Activated CD4-positive, alpha-beta memory T cell treated with anti-CD3 and anti-CD28 coated beads, Interleukin-2, amount 10 ng/mL, durations not matched to agents 7 days and 5 days (primary cell): ENCODE results near the gene PDCD11. TPM values are rescaled to one million over a fixed set of nuclear protein-coding genes. Genes with fewer than 3 reads are reported as not detected.
A peak's percentile ranks its signal among the peaks of the same experiment; 100 is the strongest.
"Not testable (repeated sequence)": the region's sequence is repeated elsewhere in the genome, so short reads cannot be mapped to it uniquely, and the experiment has no call there.

Experiments
- CTCF ChIA-PET: fragments of 350-600 bp; sonication (Branson Sonifier 250); formaldehyde crosslinking; loops from one replicate; lab custom pipeline; 2021; ENCODE audit warnings: antibody characterized with exemption, inconsistent platforms; lab: Charles Lee
- POLR2A ChIA-PET: fragments of 350-600 bp; sonication (Branson Sonifier 250); formaldehyde crosslinking; loops from one replicate; lab custom pipeline; 2021; ENCODE audit warnings: antibody characterized with exemption; lab: Charles Lee
- DNase-seq: peaks from one replicate; pipeline ENCODE4 v3.0.0-alpha.2; 2020
- H3K27ac Mint-ChIP-seq: one replicate; pipeline ENCODE4 v1.8.0; 2021; ENCODE audit warnings: mild to moderate bottlenecking, mixed read lengths
- H3K27me3 Mint-ChIP-seq: one replicate; pipeline ENCODE4 v1.8.0; 2021; ENCODE audit warnings: mixed read lengths
- H3K36me3 Mint-ChIP-seq: one replicate; pipeline ENCODE4 v1.8.0; 2021; ENCODE audit warnings: low read depth, mixed read lengths
- H3K4me1 Mint-ChIP-seq: one replicate; pipeline ENCODE4 v1.8.0; 2021; ENCODE audit warnings: mixed read lengths
- H3K4me3 Mint-ChIP-seq: one replicate; pipeline ENCODE4 v1.8.0; 2021; ENCODE audit warnings: mild to moderate bottlenecking, mixed read lengths
- H3K9me3 Mint-ChIP-seq: one replicate; pipeline ENCODE4 v1.8.0; 2021; ENCODE audit warnings: mixed read lengths
- total RNA-seq, 2 experiments: library from RNA; stranded (reverse); gene quantifications; one replicate each; pipeline ENCODE4 v1.2.3, GENCODE V29; 2021

Gene PDCD11
- total RNA-seq, 2 experiments from 2014 or later = 38.9 to 39.6 TPM

DNA sequence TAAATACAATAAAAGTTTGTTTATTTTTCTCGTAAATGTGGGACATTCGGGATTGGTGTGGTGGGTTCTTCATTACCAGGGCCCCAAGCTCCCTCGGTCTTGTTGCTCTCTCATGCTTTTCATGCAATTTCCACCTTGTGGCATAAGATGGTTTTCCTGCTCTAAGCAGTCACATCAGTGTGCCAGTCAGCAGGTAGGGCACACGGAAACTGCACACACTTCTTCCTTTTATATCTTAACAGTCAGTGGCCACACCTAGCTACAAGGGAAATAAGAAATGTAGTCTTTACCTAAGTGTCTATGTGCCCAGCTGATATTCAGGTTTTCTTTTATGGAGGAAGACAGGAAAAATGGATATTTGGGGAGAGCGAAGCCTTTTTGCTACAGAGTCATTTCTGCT, 22.2 kb upstream of the PDCD11 start:
- no peak for DNase-seq
- Mint-ChIP-seq H3K4me3 (no peak overlapping the region), H3K4me1 (peaks cover 31% of the 10 kb centered on the region), H3K27ac (no peak overlapping the region), H3K27me3 (no peaks in the 10 kb centered on the region), H3K9me3 (no peaks in the 10 kb centered on the region), H3K36me3 (peaks cover 44% of the 10 kb centered on the region)
- POLR2A ChIA-PET = no interaction called here
- CTCF ChIA-PET = interaction anchor here (0.7 to 1.0 kb wide), 2 partner anchors 43 to 454 kb away, joined by 4 read pairs; no protein-coding TSS in a partner anchor

DNA sequence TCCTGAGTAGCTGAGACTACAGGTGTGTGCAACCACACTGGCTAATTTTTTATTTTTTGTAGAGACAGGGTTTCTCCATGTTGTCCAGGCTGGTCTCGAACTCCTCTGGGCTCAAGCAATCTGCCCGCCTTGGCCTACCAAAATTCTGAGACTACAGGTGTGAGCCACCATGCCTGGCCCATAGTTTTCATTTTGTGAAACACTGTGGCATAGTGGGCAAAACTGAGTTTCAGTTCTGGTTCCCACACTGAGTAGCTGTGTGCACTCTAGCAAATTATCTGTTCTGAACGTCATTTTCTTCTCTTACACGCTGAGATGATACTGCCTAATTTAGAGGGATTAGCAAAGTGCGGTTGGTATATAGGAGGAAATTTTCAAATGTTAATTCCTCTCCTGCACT, 13.7 kb upstream of the PDCD11 start:
- CTCF ChIA-PET = interaction anchor here (1.1 kb wide), 1 partner anchor 14 kb away, joined by 3 read pairs; no protein-coding TSS in a partner anchor
- H3K36me3 Mint-ChIP-seq = peaks cover 59% of the 10 kb centered on the region
- POLR2A ChIA-PET = interaction anchor here (0.7 to 1.9 kb wide), 2 partner anchors 13 to 14 kb away, joined by 5 read pairs; partner anchors contain the start of gene ATP5MK
- no peak overlapping the region for H3K4me3 Mint-ChIP-seq
- H3K9me3 Mint-ChIP-seq = no peaks in the 10 kb centered on the region
- H3K27ac Mint-ChIP-seq = no peak overlapping the region
- H3K27me3 Mint-ChIP-seq = no peaks in the 10 kb centered on the region
- H3K4me1 Mint-ChIP-seq = no peaks in the 10 kb centered on the region
- no peak for DNase-seq

DNA sequence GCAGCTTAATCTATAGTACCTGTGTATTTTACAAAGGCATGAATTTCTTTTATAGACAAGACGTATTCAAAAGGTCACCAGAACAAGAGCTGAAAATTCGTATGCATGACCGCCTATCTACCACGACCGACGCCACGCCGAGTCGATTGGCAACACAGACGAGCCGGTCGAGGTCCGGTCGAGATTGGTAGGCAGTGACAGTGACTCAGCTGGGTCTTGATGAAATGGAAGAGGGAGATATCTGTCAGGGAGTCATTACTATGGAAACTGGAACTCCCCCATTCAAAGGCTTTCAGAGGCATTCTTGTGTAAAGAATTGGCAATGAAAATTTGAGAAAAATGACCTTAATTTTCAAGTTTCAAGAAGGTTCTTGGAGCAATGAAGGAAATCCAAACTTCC, 2.2 kb upstream of the PDCD11 start:
- POLR2A ChIA-PET = no interaction called here
- Mint-ChIP-seq H3K4me1 (peaks cover 48% of the 10 kb centered on the region), H3K4me3 (no peak overlapping the region), H3K27me3 (no peaks in the 10 kb centered on the region), H3K36me3 (peaks cover 47% of the 10 kb centered on the region), H3K9me3 (no peaks in the 10 kb centered on the region), H3K27ac (no peak overlapping the region)
- CTCF ChIA-PET = interaction anchor here (0.9 to 1.0 kb wide), 2 partner anchors 25 to 60 kb away, joined by 3 to 4 read pairs; no protein-coding TSS in a partner anchor
- no peak for DNase-seq

DNA sequence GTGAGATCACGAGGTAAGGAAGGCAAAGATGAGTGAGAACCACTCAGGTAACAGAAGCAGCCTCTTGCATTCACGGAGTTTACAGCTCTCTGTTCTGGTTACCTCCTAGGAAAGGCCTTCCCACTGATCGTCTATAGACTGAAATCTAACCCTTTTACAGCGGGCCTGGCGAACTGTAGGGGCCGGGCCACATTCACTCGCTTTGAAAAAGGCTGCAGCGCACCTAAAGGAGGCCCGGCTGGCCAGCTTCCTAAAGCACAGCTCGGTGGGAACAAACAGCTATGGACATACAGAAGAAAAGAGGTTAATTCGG, 716 bp upstream of the PDCD11 start:
- ChIA-PET POLR2A (interaction anchor here (1.1 to 3.6 kb wide), 12 partner anchors 10 to 265 kb away, joined by 3 to 37 read pairs (median 5); partner anchors contain the start of genes PCGF6 and TAF5), CTCF (interaction anchor here (0.8 to 1.8 kb wide), 7 partner anchors 19 to 479 kb away, joined by 3 to 9 read pairs (median 4); partner anchors contain the start of genes PCGF6 and TAF5)
- H3K36me3 Mint-ChIP-seq = peaks cover 58% of the 10 kb centered on the region
- peak overlapping the region; percentile 83 for H3K27ac Mint-ChIP-seq
- H3K9me3 Mint-ChIP-seq = no peaks in the 10 kb centered on the region
- peaks cover 54% of the 10 kb centered on the region for H3K4me1 Mint-ChIP-seq
- H3K27me3 Mint-ChIP-seq = no peaks in the 10 kb centered on the region
- peak; percentile 25 for DNase-seq
- peak overlapping the region; percentile 92 for H3K4me3 Mint-ChIP-seq

DNA sequence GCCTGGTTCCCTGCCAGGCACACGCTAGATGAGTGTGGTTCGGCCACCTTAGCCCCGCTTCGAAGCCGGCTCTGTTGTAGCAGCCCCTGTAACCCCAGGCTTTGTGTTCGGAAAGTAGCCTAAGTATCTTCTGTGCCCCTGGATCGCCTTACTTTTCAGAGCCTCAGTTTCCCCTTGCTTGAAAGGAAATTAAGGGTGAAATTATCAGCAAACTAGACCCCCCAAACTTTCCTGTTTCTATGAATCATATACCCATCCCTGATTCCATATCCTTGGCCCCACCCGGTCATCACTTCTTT, 312 bp downstream of the PDCD11 start:
- Mint-ChIP-seq H3K4me3 (peak overlapping the region; percentile 92), H3K9me3 (no peaks in the 10 kb centered on the region), H3K36me3 (peaks cover 56% of the 10 kb centered on the region), H3K27me3 (no peaks in the 10 kb centered on the region), H3K4me1 (peaks cover 54% of the 10 kb centered on the region), H3K27ac (peak overlapping the region; percentile 83)
- ChIA-PET CTCF (interaction anchor here (0.6 to 1.8 kb wide), 5 partner anchors 18 to 480 kb away, joined by 3 to 9 read pairs (median 3); partner anchors contain the start of gene TAF5), POLR2A (interaction anchor here (0.6 to 3.6 kb wide), 10 partner anchors 9 to 264 kb away, joined by 3 to 37 read pairs (median 4); partner anchors contain the start of genes PCGF6 and TAF5)
- DNase-seq = no peak

DNA sequence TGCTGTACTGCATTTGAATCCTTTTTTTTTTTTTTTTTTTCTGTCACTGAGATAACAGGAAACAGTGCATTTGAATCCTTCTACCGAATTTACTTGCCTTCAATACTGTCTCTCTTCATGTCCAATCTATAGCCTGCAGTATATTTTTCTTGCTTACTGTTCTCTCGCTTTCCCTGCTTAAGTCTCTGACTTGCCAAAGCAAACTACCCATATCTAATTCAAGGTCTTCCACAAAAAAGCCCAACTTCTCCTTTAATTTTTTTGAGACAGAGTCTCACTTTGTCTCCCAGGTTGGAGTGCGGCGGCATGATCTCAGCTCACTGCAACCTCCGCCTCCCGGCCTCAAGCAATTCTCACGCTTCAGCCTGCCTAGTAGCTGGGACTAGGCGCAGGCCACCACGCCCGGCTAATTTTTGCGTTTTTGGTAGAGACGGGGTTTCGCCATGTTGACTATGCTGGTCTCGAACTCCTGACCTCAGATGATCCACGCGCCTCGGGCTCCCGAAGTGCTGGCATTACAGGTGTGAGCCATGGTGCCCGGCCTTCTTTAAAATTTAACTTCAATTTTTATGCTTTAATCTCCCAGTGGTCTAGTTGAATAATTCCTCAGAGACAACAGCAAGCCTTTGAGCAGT, 882 bp downstream of the PDCD11 start:
- Mint-ChIP-seq H3K4me1 (peaks cover 54% of the 10 kb centered on the region), H3K36me3 (peaks cover 57% of the 10 kb centered on the region), H3K9me3 (no peaks in the 10 kb centered on the region), H3K4me3 (peak overlapping the region; percentile 92), H3K27me3 (no peaks in the 10 kb centered on the region), H3K27ac (peak overlapping the region; percentile 83)
- ChIA-PET POLR2A (interaction anchor here (0.6 to 3.6 kb wide), 9 partner anchors 8 to 264 kb away, joined by 3 to 37 read pairs (median 5); partner anchors contain the start of genes PCGF6 and TAF5), CTCF (interaction anchor here (1.1 to 2.1 kb wide), 5 partner anchors 17 to 88 kb away, joined by 3 to 9 read pairs (median 3); no protein-coding TSS in a partner anchor)
- DNase-seq = no peak

DNA sequence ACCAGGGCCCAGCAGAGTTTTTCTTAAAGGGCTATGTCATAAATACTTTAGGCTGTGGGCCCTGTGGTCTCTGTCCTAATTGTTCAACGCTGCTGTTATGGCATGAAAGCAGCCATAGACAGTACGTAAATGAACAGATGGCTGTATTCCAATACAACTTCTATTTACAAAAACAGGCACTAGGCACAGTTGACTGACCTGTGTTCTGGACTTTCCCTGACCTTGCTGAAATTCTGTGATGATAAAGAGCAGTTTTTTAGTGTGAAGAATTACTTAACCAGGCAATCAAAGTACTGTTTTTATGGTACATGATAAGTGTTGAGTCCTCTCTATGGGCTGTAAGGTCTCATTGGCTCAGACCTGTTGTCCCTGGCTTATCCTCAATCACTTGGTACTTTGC, 17.1 kb downstream of the PDCD11 start:
- H3K27me3 Mint-ChIP-seq = no peaks in the 10 kb centered on the region
- CTCF ChIA-PET = interaction anchor here (0.8 to 14.0 kb wide), 3 partner anchors 16 to 496 kb away, joined by 3 to 228 read pairs (median 3); partner anchors contain the start of genes CNNM2 and NEURL1

DNA sequence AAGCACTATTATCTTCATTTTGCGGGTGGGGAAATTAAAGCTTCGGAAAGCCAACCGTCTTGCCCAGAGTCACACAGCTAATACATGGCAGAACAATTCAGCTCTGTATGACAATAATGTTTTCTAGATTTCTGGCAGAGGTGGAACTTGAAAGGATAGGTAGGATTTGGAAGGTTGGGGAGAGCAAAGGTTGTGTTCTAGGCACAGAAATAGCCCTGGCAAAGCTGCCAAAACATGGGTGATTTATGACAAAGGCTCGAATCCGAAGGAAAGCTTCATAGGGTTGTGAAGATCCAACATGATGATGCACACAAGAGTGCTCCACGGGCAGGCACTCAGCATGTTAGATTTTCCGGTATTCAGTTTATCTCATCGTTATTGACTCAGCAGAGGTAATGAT, 19.2 kb downstream of the PDCD11 start:
- DNase-seq = no peak
- ChIA-PET POLR2A (interaction anchor here (0.6 to 3.3 kb wide), 3 partner anchors 31 to 70 kb away, joined by 3 to 12 read pairs (median 8); partner anchors contain the start of gene CALHM2), CTCF (interaction anchor here (1.0 to 14.0 kb wide), 10 partner anchors 8 to 85 kb away, joined by 3 to 228 read pairs (median 7); partner anchors contain the start of genes ATP5MK, NEURL1 and PDCD11)
- Mint-ChIP-seq H3K4me1 (peaks cover 1% of the 10 kb centered on the region), H3K36me3 (peaks cover 77% of the 10 kb centered on the region), H3K27me3 (no peaks in the 10 kb centered on the region), H3K4me3 (no peak overlapping the region), H3K9me3 (no peaks in the 10 kb centered on the region), H3K27ac (no peak overlapping the region)

More for the DNA sequence above, 17.1 kb downstream of the PDCD11 start:
- no peak for DNase-seq
- peaks cover 78% of the 10 kb centered on the region for H3K36me3 Mint-ChIP-seq
- H3K4me3 Mint-ChIP-seq = no peak overlapping the region
- H3K27ac Mint-ChIP-seq = no peak overlapping the region
- H3K9me3 Mint-ChIP-seq = no peaks in the 10 kb centered on the region
- POLR2A ChIA-PET = no interaction called here
- peaks cover 1% of the 10 kb centered on the region for H3K4me1 Mint-ChIP-seq

DNA sequence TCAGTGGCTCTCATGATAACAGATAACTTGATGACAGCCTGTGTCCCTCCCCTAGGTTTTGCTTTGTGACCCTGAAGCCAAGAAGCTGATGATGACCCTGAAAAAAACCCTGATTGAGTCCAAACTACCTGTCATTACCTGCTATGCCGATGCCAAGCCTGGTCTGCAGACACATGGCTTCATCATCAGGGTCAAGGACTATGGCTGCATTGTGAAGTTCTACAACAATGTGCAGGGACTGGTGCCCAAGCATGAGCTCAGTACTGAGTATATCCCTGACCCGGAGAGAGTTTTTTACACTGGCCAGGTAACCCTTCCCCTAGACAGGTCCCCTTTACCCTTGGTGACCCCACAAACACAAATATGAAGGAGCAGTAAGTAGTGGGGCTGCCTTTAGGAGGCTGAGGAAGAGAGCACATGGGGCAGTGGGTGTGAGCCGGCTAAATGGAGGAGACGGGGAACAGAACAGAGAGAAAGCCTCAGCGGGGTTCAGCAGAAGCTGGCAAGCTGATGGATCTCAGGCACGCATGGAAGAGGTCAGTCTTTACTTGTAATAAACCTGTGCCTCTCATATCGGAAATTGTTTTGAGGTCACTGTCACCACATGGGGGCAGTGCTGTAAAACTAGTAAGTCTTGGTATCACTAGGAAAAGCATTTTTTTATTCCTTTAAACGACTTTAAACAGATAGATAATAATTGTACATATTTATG, 20.2 kb downstream of the PDCD11 start:
- peaks cover 80% of the 10 kb centered on the region for H3K36me3 Mint-ChIP-seq
- CTCF ChIA-PET = interaction anchor here (0.8 to 14.0 kb wide), 20 partner anchors 8 to 172 kb away, joined by 3 to 228 read pairs (median 6); partner anchors contain the start of genes CALHM2, CALHM3 and NEURL1
- H3K4me3 Mint-ChIP-seq = no peak overlapping the region
- H3K27ac Mint-ChIP-seq = no peak overlapping the region
- DNase-seq = peak; percentile 77
- H3K27me3 Mint-ChIP-seq = no peaks in the 10 kb centered on the region
- H3K4me1 Mint-ChIP-seq = peaks cover 1% of the 10 kb centered on the region
- POLR2A ChIA-PET = interaction anchor here (2.2 to 3.3 kb wide), 2 partner anchors 35 to 69 kb away, joined by 8 to 12 read pairs; partner anchors contain the start of gene CALHM2
- no peaks in the 10 kb centered on the region for H3K9me3 Mint-ChIP-seq

DNA sequence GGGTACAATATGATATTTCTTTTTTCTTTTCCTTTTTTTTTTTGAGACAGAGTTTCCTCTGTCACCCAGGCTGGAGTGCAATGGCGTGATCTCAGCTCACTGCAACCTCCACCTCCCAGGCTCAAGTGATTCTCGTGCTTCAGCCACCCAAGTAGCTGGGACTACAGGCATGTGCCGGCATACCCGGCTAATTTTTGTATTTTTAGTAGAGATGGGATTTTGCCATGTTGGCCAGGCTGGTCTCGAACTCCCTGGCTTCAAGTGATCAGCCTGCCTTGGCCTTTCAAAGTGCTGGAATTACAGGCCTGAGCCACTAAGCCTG, 20.7 kb downstream of the PDCD11 start:
- ChIA-PET CTCF (interaction anchor here (0.8 to 14.0 kb wide), 14 partner anchors 10 to 173 kb away, joined by 3 to 228 read pairs (median 6); partner anchors contain the start of genes CALHM2, CALHM3 and NEURL1), POLR2A (interaction anchor here (1.4 to 3.3 kb wide), 3 partner anchors 34 to 68 kb away, joined by 3 to 12 read pairs (median 8); partner anchors contain the start of genes CALHM2 and TAF5)
- not testable (repeated sequence) for DNase-seq, H3K27ac Mint-ChIP-seq, H3K27me3 Mint-ChIP-seq, H3K4me1 Mint-ChIP-seq, H3K9me3 Mint-ChIP-seq, H3K4me3 Mint-ChIP-seq
- peaks cover 79% of the 10 kb centered on the region for H3K36me3 Mint-ChIP-seq

DNA sequence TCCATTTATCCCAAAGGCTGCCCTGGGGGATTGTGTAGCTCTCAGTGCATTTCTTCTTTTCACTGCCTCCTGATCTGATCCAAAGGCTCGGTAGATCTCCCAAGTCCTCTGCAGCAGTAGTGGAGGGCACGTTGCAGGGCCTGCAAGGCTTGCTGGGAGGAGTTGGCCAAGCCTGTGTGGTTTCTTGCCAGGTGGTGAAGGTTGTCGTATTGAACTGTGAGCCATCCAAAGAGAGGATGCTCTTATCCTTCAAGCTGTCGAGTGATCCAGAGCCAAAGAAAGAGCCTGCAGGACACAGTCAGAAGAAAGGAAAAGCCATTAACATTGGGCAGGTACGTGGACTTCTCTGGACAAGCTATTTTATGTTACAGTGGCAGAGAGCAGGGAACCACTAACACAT, 21.2 kb downstream of the PDCD11 start:
- DNase-seq = no peak
- Mint-ChIP-seq H3K36me3 (peaks cover 80% of the 10 kb centered on the region), H3K27ac (peak overlapping the region; percentile 44), H3K9me3 (no peaks in the 10 kb centered on the region), H3K4me1 (peaks cover 1% of the 10 kb centered on the region), H3K4me3 (no peak overlapping the region), H3K27me3 (no peaks in the 10 kb centered on the region)
- ChIA-PET CTCF (interaction anchor here (0.9 to 14.0 kb wide), 14 partner anchors 10 to 173 kb away, joined by 3 to 228 read pairs (median 6); partner anchors contain the start of genes CALHM2, CALHM3 and NEURL1), POLR2A (interaction anchor here (1.4 to 3.3 kb wide), 3 partner anchors 34 to 68 kb away, joined by 3 to 12 read pairs (median 8); partner anchors contain the start of genes CALHM2 and TAF5)

DNA sequence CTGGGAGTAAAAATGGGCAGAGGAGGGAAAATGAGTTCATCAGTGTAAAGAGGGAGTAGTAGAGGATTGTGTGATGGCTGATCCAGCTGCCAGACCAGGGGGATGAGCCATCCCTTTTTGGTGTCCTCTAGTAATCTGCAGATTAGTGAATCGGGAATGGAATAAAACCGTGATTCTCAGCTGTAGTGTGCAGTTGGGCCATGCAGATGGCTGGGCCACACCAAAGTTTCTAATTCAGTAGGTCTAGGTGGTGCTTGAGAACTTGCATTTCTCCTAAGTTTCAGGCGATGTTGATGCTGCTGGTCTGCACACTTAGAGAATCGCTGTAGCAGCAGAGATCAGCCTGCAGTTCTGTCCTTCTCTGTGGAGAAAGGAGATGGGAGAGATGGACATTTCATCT, 22.7 kb downstream of the PDCD11 start:
- Mint-ChIP-seq H3K4me1 (peaks cover 1% of the 10 kb centered on the region), H3K27ac (no peak overlapping the region), H3K27me3 (no peaks in the 10 kb centered on the region), H3K4me3 (no peak overlapping the region), H3K36me3 (peaks cover 80% of the 10 kb centered on the region), H3K9me3 (no peaks in the 10 kb centered on the region)
- POLR2A ChIA-PET = interaction anchor here (0.9 to 1.4 kb wide), 2 partner anchors 30 to 62 kb away, joined by 3 to 4 read pairs; no protein-coding TSS in a partner anchor
- DNase-seq = no peak
- CTCF ChIA-PET = interaction anchor here (0.6 to 14.0 kb wide), 5 partner anchors 35 to 174 kb away, joined by 3 to 228 read pairs (median 18); partner anchors contain the start of gene NEURL1
